Dendritic cell treated with granulocyte-macrophage colony-stimulating factor and Interleukin-4, amounts not matched to agents 40 ng/mL and 50 ng/mL, for 4 days (primary cell): Measurements from ENCODE around the gene FNDC8.
"Not testable (repeated sequence)": the region's sequence is repeated elsewhere in the genome, so short reads cannot be mapped to it uniquely, and the experiment has no call there.

ENCODE experiments used
- H3K27ac Mint-ChIP-seq: one replicate; pipeline ENCODE4 v1.8.0; 2022; ENCODE audit warnings: mild to moderate bottlenecking, mixed read lengths
- H3K27me3 Mint-ChIP-seq: one replicate; pipeline ENCODE4 v1.8.0; 2022; ENCODE audit warnings: mild to moderate bottlenecking, mixed read lengths
- H3K36me3 Mint-ChIP-seq: one replicate; pipeline ENCODE4 v1.8.0; 2022; ENCODE audit warnings: low read depth, mixed read lengths
- H3K4me1 Mint-ChIP-seq: one replicate; pipeline ENCODE4 v1.8.0; 2022; ENCODE audit warnings: low read depth, mixed read lengths
- H3K4me3 Mint-ChIP-seq: one replicate; pipeline ENCODE4 v1.8.0; 2022; ENCODE audit warnings: mild to moderate bottlenecking, moderate library complexity, mixed read lengths
- H3K9me3 Mint-ChIP-seq: one replicate; pipeline ENCODE4 v1.8.0; 2022; ENCODE audit warnings: mixed read lengths
- intact Hi-C: fragments of 100-400 bp; cut with micrococcal nuclease; formaldehyde crosslinking; loops from one replicate; pipeline ENCODE4 v1.15.0; 2022

The FNDC8 gene

DNA sequence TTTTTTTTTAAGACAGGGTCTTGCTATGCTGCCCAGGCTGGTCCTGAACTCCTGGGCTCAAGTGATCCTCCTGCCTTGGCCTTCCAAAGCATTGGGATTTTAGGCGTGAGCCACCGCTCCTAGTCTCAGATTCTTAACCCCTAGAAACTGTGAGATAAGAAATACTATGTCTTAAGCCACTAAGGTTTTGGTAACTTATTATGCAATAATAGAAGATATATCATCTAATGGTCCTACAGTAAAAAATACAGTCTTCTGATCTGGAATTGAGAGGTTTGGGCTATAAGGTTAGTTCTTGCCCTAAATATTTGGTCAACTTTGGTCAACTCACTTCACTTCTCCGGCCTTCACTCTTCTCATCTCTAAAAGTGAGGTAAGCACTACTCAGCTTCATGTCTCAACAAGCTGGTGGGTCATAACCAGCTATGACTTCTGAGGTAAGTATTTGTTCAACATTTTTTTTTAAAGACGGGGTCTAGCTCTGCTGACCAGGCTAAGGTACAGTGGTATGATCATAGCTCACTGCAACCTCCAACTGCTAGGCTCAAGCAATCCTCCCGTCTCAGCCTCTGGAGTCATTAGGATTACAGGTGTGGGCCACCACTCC is 16.5 kb upstream of the FNDC8 start:
- no peak overlapping the region for H3K27ac Mint-ChIP-seq
- no peak overlapping the region for H3K4me3 Mint-ChIP-seq
- H3K4me1 Mint-ChIP-seq: peaks cover 18% of the 10 kb centered on the region
- no peaks in the 10 kb centered on the region for H3K27me3 Mint-ChIP-seq
- intact Hi-C loops: no loop called here
- no peaks in the 10 kb centered on the region for H3K9me3 Mint-ChIP-seq
- H3K36me3 Mint-ChIP-seq: peaks cover 72% of the 10 kb centered on the region

DNA sequence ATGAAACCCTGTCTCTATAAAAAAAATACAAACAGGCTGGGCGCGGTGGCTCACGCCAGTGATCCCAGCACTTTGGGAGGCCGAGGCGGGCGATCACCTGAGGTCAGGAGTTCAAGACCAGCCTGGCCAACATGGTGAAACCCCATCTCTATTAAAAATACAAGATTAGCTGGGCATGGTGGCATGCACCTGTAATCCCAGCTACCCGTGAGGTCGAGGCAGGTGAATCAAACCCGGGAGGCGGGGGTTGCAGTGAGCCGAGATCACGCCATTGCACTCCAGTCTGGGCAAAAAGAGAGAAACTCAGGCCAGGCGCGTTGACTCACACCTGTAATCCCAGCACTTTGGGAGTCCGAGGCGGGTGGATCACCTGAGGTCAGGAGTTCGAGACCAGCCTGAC is 10.6 kb upstream of the FNDC8 start:
- H3K9me3 Mint-ChIP-seq, intact Hi-C loops, H3K4me3 Mint-ChIP-seq, H3K27ac Mint-ChIP-seq, H3K27me3 Mint-ChIP-seq: not testable (repeated sequence)
- H3K4me1 Mint-ChIP-seq: peaks cover 12% of the 10 kb centered on the region
- H3K36me3 Mint-ChIP-seq: peaks cover 16% of the 10 kb centered on the region

DNA sequence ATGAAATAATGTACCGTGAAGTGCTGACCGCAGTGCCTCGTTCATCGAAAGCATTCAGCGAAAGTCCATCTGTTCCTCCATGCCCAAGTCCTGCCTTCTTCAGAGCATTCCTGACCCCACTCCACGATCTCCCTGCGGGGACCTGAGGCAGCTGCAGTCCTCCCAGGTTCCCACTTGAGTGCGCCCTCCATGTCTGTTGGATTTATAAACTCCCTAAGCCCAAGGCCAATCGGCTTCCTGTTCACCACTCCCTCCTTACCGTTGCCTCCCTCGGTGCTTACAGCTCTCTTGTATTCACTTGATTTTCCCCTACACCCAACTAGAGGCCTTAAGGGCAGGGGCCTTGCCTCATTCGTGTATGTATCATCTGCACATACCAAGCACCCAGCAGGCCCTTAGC is 4.6 kb upstream of the FNDC8 start:
- peaks cover 26% of the 10 kb centered on the region for H3K4me1 Mint-ChIP-seq
- peaks cover 4% of the 10 kb centered on the region for H3K27me3 Mint-ChIP-seq
- no peak overlapping the region for H3K27ac Mint-ChIP-seq
- H3K9me3 Mint-ChIP-seq: no peaks in the 10 kb centered on the region
- no peaks in the 10 kb centered on the region for H3K36me3 Mint-ChIP-seq
- intact Hi-C loops: no loop called here
- no peak overlapping the region for H3K4me3 Mint-ChIP-seq

- Mint-ChIP-seq H3K27ac (no peak overlapping the region), H3K36me3 (no peaks in the 10 kb centered on the region), H3K9me3 (no peaks in the 10 kb centered on the region), H3K4me3 (no peak overlapping the region), H3K27me3 (peaks cover 4% of the 10 kb centered on the region), H3K4me1 (peaks cover 26% of the 10 kb centered on the region)
- intact Hi-C loops: loop anchor here (2.0 kb wide), 1 partner anchor 575 kb away; no protein-coding TSS in a partner anchor
Measured at GRCh38 chr17:35117984-35118383, 3.4 kb upstream of the FNDC8 start.

- intact Hi-C loops: loop anchor here (1.0 to 2.0 kb wide), 3 partner anchors 121 to 699 kb away; no protein-coding TSS in a partner anchor
Measured at GRCh38 chr17:35119370-35120165, 1.8 kb upstream of the FNDC8 start, which contains the start of gene RAD51D. Gene RAD51D (minus strand): TSS chr17:35119860. CDS start chr17:35119613, 247 bp downstream.

GRCh38 chr17:35127751-35128514 is 6.5 kb downstream of the FNDC8 start:
- Mint-ChIP-seq H3K9me3 (no peaks in the 10 kb centered on the region), H3K27ac (no peak overlapping the region), H3K27me3 (no peaks in the 10 kb centered on the region), H3K36me3 (peaks cover 14% of the 10 kb centered on the region), H3K4me1 (no peaks in the 10 kb centered on the region), H3K4me3 (no peak overlapping the region)
- intact Hi-C loops: no loop called here

More at GRCh38 chr17:35119370-35120165, 1.8 kb upstream of the FNDC8 start, which contains the start of gene RAD51D:
- Mint-ChIP-seq H3K4me1 (peaks cover 26% of the 10 kb centered on the region), H3K27ac (peak within 1 kb of the TSS; percentile 86), H3K4me3 (peak within 1 kb of the TSS; percentile 85), H3K27me3 (peaks cover 4% of the 10 kb centered on the region), H3K36me3 (no peaks in the 10 kb centered on the region), H3K9me3 (no peaks in the 10 kb centered on the region)

DNA sequence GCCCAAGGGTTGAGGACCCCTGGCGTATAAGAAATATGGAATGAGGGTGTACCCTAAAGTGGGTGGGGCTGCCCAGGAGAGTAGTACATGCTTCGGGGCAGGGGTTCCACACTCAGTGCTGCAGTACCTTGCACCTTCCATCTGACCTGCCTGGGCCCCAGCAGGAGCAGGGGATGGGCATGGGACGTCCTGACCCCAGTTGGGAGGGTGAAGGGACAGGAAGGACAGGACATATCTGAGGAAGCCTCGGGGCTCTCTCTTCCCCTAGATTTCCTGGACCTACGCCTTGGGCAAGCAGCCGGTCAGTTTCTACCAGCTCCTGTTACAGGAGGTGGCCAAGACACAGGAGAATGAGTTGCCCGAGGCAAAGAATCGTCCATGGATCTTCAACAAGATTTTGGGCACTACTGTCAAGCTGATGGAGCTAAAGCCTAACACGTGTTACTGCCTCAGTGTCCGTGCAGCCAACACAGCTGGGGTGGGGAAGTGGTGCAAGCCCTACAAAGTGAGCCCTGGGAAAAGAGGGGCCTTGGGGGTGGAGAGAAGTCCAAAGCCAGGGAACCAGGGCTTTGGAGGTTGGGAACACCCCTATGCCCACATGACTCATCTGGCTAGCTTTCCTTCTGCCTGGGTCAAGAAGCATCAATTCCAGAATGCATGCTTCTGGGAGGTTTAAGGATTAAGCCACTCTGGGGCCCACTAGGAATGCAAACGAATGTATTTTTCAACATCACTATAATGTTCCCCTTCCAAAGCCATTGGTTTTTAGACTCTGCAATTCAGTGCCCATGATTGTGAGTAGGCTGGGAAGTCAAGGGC is 7.9 kb downstream of the FNDC8 start:
- no peak overlapping the region for H3K4me3 Mint-ChIP-seq
- H3K9me3 Mint-ChIP-seq: no peaks in the 10 kb centered on the region
- no peaks in the 10 kb centered on the region for H3K4me1 Mint-ChIP-seq
- H3K36me3 Mint-ChIP-seq: peaks cover 28% of the 10 kb centered on the region
- H3K27me3 Mint-ChIP-seq: no peaks in the 10 kb centered on the region
- no peak overlapping the region for H3K27ac Mint-ChIP-seq
- intact Hi-C loops: no loop called here

- no peak overlapping the region for H3K4me3 Mint-ChIP-seq
- H3K36me3 Mint-ChIP-seq: peaks cover 34% of the 10 kb centered on the region
- H3K9me3 Mint-ChIP-seq: no peaks in the 10 kb centered on the region
- H3K27ac Mint-ChIP-seq: no peak overlapping the region
- H3K27me3 Mint-ChIP-seq: no peaks in the 10 kb centered on the region
- intact Hi-C loops: no loop called here
- H3K4me1 Mint-ChIP-seq: no peaks in the 10 kb centered on the region
Measured at GRCh38 chr17:35129973-35130351, 8.5 kb downstream of the FNDC8 start.

- Mint-ChIP-seq H3K4me3 (no peak overlapping the region), H3K27me3 (no peaks in the 10 kb centered on the region), H3K9me3 (no peaks in the 10 kb centered on the region), H3K4me1 (no peaks in the 10 kb centered on the region), H3K36me3 (peaks cover 38% of the 10 kb centered on the region), H3K27ac (no peak overlapping the region)
- intact Hi-C loops: no loop called here
Measured at GRCh38 chr17:35130392-35130791, 9.0 kb downstream of the FNDC8 start.

GRCh38 chr17:35132099-35132498 is 10.7 kb downstream of the FNDC8 start:
- no peaks in the 10 kb centered on the region for H3K27me3 Mint-ChIP-seq
- peaks cover 56% of the 10 kb centered on the region for H3K36me3 Mint-ChIP-seq
- intact Hi-C loops: no loop called here
- no peaks in the 10 kb centered on the region for H3K9me3 Mint-ChIP-seq
- H3K27ac Mint-ChIP-seq: no peak overlapping the region
- no peaks in the 10 kb centered on the region for H3K4me1 Mint-ChIP-seq
- H3K4me3 Mint-ChIP-seq: no peak overlapping the region

- Mint-ChIP-seq H3K27me3 (no peaks in the 10 kb centered on the region), H3K4me3 (no peak overlapping the region), H3K27ac (no peak overlapping the region), H3K36me3 (peaks cover 64% of the 10 kb centered on the region), H3K9me3 (no peaks in the 10 kb centered on the region), H3K4me1 (no peaks in the 10 kb centered on the region)
- intact Hi-C loops: no loop called here
Measured at GRCh38 chr17:35132816-35133550, 11.6 kb downstream of the FNDC8 start.

GRCh38 chr17:35135322-35135721 is 13.9 kb downstream of the FNDC8 start:
- H3K9me3 Mint-ChIP-seq: no peaks in the 10 kb centered on the region
- peaks cover 78% of the 10 kb centered on the region for H3K36me3 Mint-ChIP-seq

DNA sequence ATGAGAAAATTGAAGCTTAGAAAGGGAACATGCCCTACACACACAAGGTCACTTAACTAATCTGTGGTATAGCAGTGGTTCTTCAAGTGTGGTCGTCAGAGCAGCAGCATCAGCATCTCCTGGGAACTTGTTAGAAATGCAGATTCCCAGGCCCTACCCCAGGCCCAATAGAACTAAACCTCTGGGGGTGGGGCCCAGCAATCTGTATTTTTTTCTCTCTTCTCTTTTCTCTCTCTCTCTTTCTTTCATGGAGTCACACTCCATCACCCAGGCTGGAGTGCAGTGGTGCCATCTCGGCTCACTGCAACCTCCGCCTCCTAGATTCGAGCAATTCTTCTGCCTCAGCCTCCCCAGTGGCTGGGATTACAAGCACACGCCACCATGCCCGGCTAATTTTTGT is 16.8 kb downstream of the FNDC8 start:
- Mint-ChIP-seq H3K27ac (no peak overlapping the region), H3K27me3 (no peaks in the 10 kb centered on the region), H3K36me3 (peaks cover 62% of the 10 kb centered on the region), H3K9me3 (no peaks in the 10 kb centered on the region), H3K4me1 (no peaks in the 10 kb centered on the region), H3K4me3 (no peak overlapping the region)
- intact Hi-C loops: no loop called here

More at GRCh38 chr17:35135322-35135721, 13.9 kb downstream of the FNDC8 start:
- intact Hi-C loops: no loop called here
- H3K4me3 Mint-ChIP-seq: no peak overlapping the region
- H3K27ac Mint-ChIP-seq: no peak overlapping the region
- no peaks in the 10 kb centered on the region for H3K27me3 Mint-ChIP-seq
- H3K4me1 Mint-ChIP-seq: no peaks in the 10 kb centered on the region
